ENCODE results near the gene UGT1A6.

GRCh38 chr2:233792720-233793119 lies 100.0 kb downstream of the UGT1A6 start:
- TF ChIP-seq POLR2A (IDR thresholded peaks at IDR 0.05) (no peak), POLR2AphosphoS5 (IDR thresholded peaks at IDR 0.05) (no peak)
- TF ChIP-seq, protein P1, sequence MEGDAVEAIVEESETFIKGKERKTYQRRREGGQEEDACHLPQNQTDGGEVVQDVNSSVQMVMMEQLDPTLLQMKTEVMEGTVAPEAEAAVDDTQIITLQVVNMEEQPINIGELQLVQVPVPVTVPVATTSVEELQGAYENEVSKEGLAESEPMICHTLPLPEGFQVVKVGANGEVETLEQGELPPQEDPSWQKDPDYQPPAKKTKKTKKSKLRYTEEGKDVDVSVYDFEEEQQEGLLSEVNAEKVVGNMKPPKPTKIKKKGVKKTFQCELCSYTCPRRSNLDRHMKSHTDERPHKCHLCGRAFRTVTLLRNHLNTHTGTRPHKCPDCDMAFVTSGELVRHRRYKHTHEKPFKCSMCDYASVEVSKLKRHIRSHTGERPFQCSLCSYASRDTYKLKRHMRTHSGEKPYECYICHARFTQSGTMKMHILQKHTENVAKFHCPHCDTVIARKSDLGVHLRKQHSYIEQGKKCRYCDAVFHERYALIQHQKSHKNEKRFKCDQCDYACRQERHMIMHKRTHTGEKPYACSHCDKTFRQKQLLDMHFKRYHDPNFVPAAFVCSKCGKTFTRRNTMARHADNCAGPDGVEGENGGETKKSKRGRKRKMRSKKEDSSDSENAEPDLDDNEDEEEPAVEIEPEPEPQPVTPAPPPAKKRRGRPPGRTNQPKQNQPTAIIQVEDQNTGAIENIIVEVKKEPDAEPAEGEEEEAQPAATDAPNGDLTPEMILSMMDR (IDR thresholded peaks at IDR 0.05), result no peak

Measured in breast epithelium (tissue), 3 donors.